ENCODE results near the gene EREG.

DNA sequence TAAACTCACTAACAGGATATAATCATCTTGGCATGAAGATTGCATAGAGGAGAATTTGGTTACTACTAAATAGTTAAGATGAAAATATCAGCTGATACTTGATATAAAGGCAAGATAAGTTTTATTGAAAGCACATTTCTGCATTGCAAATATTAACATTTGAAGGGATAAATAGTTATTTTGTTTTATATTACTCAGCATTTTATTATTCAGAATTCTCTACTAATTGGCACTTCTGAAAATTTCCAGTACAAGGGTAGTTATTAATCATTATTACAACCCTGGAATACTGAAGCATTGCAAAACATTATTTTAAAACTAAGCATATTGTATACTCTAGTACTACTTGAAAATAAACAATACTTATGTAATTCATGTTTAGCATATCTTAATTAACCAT lies 47.3 kb downstream of the EREG start:
- TF ChIP-seq, protein P1, sequence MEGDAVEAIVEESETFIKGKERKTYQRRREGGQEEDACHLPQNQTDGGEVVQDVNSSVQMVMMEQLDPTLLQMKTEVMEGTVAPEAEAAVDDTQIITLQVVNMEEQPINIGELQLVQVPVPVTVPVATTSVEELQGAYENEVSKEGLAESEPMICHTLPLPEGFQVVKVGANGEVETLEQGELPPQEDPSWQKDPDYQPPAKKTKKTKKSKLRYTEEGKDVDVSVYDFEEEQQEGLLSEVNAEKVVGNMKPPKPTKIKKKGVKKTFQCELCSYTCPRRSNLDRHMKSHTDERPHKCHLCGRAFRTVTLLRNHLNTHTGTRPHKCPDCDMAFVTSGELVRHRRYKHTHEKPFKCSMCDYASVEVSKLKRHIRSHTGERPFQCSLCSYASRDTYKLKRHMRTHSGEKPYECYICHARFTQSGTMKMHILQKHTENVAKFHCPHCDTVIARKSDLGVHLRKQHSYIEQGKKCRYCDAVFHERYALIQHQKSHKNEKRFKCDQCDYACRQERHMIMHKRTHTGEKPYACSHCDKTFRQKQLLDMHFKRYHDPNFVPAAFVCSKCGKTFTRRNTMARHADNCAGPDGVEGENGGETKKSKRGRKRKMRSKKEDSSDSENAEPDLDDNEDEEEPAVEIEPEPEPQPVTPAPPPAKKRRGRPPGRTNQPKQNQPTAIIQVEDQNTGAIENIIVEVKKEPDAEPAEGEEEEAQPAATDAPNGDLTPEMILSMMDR (IDR thresholded peaks at IDR 0.05) = no peak
- TF ChIP-seq ZFX (IDR thresholded peaks at IDR 0.05; ENCODE audit: borderline replicate concordance) = no peak
